Osteoblast (primary cell): Measurements from ENCODE around the gene UQCC3. TPM values are rescaled to one million over a fixed set of nuclear protein-coding genes. Genes with fewer than 3 reads are reported as not detected.
A peak's percentile ranks its signal among the peaks of the same experiment; 100 is the strongest.

Source experiments
- DNase-seq: peaks from one replicate; pipeline ENCODE4 v3.0.0; 2011; ENCODE audit warnings: low spot score, mixed read lengths; ENCODE audit not compliant: insufficient read length; ENCODE audit errors: missing footprints
- H2AFZ ChIP-seq: 2 replicates; pipeline ENCODE4 v1.6.0; 2011; ENCODE audit warnings: mild to moderate bottlenecking, low read length
- H3K27ac ChIP-seq: 2 replicates; pipeline ENCODE4 v1.5.1; 2011; ENCODE audit warnings: mild to moderate bottlenecking, low read depth, low read length, moderate library complexity
- H3K27me3 ChIP-seq: 2 replicates; pipeline ENCODE4 v1.6.0; 2012; ENCODE audit warnings: mild to moderate bottlenecking, control low read depth, inconsistent platforms, low read length, moderate library complexity; ENCODE audit not compliant: insufficient read depth
- H3K36me3 ChIP-seq: 2 replicates; pipeline ENCODE4 v1.5.1; 2011; ENCODE audit warnings: mild to moderate bottlenecking, low read length, control low read depth, moderate library complexity; ENCODE audit not compliant: insufficient read depth
- H3K4me1 ChIP-seq: 2 replicates; pipeline ENCODE4 v1.5.1; 2011; ENCODE audit warnings: mild to moderate bottlenecking, low read length, control low read depth, moderate library complexity; ENCODE audit not compliant: insufficient read depth
- H3K4me2 ChIP-seq: 2 replicates; pipeline ENCODE4 v1.6.0; 2011; ENCODE audit warnings: mild to moderate bottlenecking, low read length; ENCODE audit not compliant: insufficient read depth
- H3K4me3 ChIP-seq: fragments of 200-600 bp; sonication (generic); 3 replicates; pipeline ENCODE4 v1.5.1; 2012; ENCODE audit warnings: mild to moderate bottlenecking, low read length, inconsistent platforms; ENCODE audit not compliant: insufficient read depth
- H3K79me2 ChIP-seq: 2 replicates; pipeline ENCODE4 v1.6.0; 2012; ENCODE audit warnings: mild to moderate bottlenecking, low read length, control low read depth, inconsistent platforms; ENCODE audit not compliant: insufficient read depth
- H3K9me3 ChIP-seq: 2 replicates; pipeline ENCODE4 v1.5.1; 2011; ENCODE audit warnings: low read depth, low read length, control low read depth
- H4K20me1 ChIP-seq: 2 replicates; pipeline ENCODE4 v1.6.0; 2012; ENCODE audit warnings: mild to moderate bottlenecking, low read length, control low read depth; ENCODE audit not compliant: insufficient read depth
- CTCF ChIP-seq: IDR thresholded peaks from 2 replicates; pipeline ENCODE4 v1.5.1; 2011; ENCODE audit warnings: mild to moderate bottlenecking, low read depth, low read length, moderate library complexity; ENCODE audit errors: extremely low read depth
- total RNA-seq: library from RNA; depleted of rRNA; stranded (reverse); fragments of >200 nt; gene quantifications from 2 replicates; pipeline ENCODE4 v1.2.3, GENCODE V29; 2012

Gene UQCC3
- total RNA-seq, 1 donor = 5.8 TPM

GRCh38 chr11:62677156-62677555 lies 5.7 kb downstream of the UQCC3 start:
- no peak overlapping the region for H3K4me2 ChIP-seq
- peaks cover 34% of the 10 kb centered on the region for H3K4me1 ChIP-seq
- no peaks in the 10 kb centered on the region for H3K9me3 ChIP-seq
- H3K4me3 ChIP-seq = no peak overlapping the region
- no peak for DNase-seq
- H4K20me1 ChIP-seq = no peaks in the 10 kb centered on the region
- TF ChIP-seq CTCF = no peak
- H3K27me3 ChIP-seq = no peaks in the 10 kb centered on the region
- no peak overlapping the region for H3K27ac ChIP-seq
- H2AFZ ChIP-seq = no peak overlapping the region
- H3K79me2 ChIP-seq = peaks cover 47% of the 10 kb centered on the region
- H3K36me3 ChIP-seq = peaks cover 38% of the 10 kb centered on the region

- peak overlapping the region; percentile 83 for H3K4me3 ChIP-seq
- peaks cover 42% of the 10 kb centered on the region for H3K79me2 ChIP-seq
- peaks cover 29% of the 10 kb centered on the region for H3K4me1 ChIP-seq
- no peak for DNase-seq
- H2AFZ ChIP-seq = no peak overlapping the region
- H4K20me1 ChIP-seq = no peaks in the 10 kb centered on the region
- peaks cover 38% of the 10 kb centered on the region for H3K36me3 ChIP-seq
- H3K27me3 ChIP-seq = no peaks in the 10 kb centered on the region
- peak overlapping the region; percentile 84 for H3K27ac ChIP-seq
- no peaks in the 10 kb centered on the region for H3K9me3 ChIP-seq
- no peak for TF ChIP-seq CTCF
- H3K4me2 ChIP-seq = peak overlapping the region; percentile 86
These were observed 6.2 kb downstream of the UQCC3 start for GRCh38 chr11:62677714-62678113.

GRCh38 chr11:62678433-62678769 lies 6.9 kb downstream of the UQCC3 start:
- no peaks in the 10 kb centered on the region for H3K9me3 ChIP-seq
- no peaks in the 10 kb centered on the region for H4K20me1 ChIP-seq
- peak overlapping the region; percentile 81 for H2AFZ ChIP-seq
- peaks cover 32% of the 10 kb centered on the region for H3K36me3 ChIP-seq
- H3K4me1 ChIP-seq = peaks cover 23% of the 10 kb centered on the region
- H3K4me2 ChIP-seq = peak overlapping the region; percentile 86
- peak overlapping the region; percentile 84 for H3K27ac ChIP-seq
- no peak for TF ChIP-seq CTCF
- no peaks in the 10 kb centered on the region for H3K27me3 ChIP-seq
- peaks cover 38% of the 10 kb centered on the region for H3K79me2 ChIP-seq
- no peak for DNase-seq
- peak overlapping the region; percentile 83 for H3K4me3 ChIP-seq

GRCh38 chr11:62678770-62679696 lies 7.6 kb downstream of the UQCC3 start, which contains the start of gene UBXN1:
Gene UBXN1, minus strand, starts transcription at chr11:62679073. Its CDS starts 150 bp downstream, at chr11:62678923.
- peak; percentile 97 for DNase-seq
- H3K4me1 ChIP-seq = peaks cover 23% of the 10 kb centered on the region
- peaks cover 32% of the 10 kb centered on the region for H3K79me2 ChIP-seq
- TF ChIP-seq CTCF = no peak
- peak within 1 kb of the TSS; percentile 83 for H3K4me3 ChIP-seq
- peak within 1 kb of the TSS; percentile 84 for H3K27ac ChIP-seq
- H3K9me3 ChIP-seq = no peaks in the 10 kb centered on the region
- H2AFZ ChIP-seq = peak within 1 kb of the TSS; percentile 81
- peak within 1 kb of the TSS; percentile 86 for H3K4me2 ChIP-seq
- H4K20me1 ChIP-seq = no peaks in the 10 kb centered on the region
- H3K27me3 ChIP-seq = no peaks in the 10 kb centered on the region
- H3K36me3 ChIP-seq = peaks cover 26% of the 10 kb centered on the region
